GM19463 (cell line): ENCODE results near the gene CILP2.
A peak's percentile ranks its signal among the peaks of the same experiment; 100 is the strongest.

Experiments used
- ATAC-seq: cut with Tn5 transposase; IDR thresholded peaks from one replicate; pipeline ENCODE4 v1.9.1; 2021; ENCODE audit warnings: mild to moderate bottlenecking, moderate library complexity; ENCODE audit not compliant: unreplicated experiment

The CILP2 gene

GRCh38 chr19:19562665-19563347 lies 24.7 kb downstream of the CILP2 start:
- ATAC-seq = no peak

GRCh38 chr19:19563348-19563848 lies 25.3 kb downstream of the CILP2 start:
- no peak for ATAC-seq

GRCh38 chr19:19566306-19566705 lies 28.2 kb downstream of the CILP2 start:
- no peak for ATAC-seq

DNA sequence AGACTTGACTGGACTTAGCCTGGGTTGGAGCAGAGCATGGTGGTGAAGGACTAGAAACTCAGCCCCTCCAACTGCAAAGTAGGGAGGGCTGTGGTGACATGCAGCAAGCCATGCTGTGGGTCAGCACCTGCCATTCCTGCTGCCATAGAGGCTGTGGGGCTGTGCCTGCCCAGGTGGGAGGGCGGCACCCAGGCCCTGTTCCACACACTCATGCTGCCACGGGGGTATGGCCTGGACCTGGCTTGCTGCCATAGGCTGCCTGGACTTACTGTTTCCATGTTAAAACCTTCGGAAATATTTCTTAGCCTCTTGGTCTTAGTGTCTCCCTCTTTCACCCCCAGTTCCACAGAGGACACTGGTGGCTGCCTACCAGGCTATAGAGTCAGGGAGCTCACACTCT lies 29.3 kb downstream of the CILP2 start:
- ATAC-seq = no peak

DNA sequence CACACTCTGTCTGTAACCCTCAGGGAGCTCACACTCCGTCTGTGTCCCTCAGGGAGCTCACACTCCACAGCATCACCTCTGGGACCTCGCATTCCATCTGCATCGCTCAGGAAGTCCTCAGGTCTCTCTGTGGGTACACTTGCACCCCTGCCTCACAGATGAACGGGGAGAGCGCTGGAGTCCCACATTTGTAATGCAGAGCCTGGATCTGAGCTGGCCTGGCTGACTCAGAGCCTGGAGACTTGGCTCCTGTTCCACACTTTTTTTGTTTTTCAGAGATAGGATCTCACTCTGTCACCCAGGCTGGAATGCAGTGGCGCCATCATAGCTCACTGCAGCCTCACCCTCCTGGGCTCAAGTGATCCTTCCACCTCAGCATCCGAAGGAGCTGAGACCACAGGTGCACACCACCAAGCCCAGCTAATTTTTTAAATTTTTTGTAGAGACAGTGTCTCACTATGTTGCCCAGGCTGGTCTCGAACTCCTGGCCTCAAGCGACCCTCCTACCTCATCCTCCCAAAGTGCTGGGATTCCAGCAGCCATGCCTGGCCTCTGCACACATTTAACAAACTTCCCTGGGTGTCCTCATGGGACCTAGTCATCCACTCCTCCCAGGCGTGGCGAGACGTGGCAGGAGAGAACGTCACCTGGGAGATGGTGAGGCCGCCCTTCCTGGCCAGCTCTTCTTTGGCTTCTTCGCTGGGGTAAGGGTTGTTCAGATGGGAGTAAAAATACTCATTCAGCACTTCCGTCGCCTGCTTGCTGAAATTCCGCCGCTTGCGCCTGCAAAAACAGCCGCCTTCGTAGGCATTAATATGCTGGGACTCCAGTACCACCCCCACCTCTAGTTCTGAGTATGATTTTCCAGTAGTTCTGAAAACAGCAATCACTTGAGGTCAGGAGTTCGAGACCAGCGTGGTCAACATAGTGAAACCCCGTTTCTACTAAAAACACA lies 31.0 kb downstream of the CILP2 start:
- ATAC-seq = no peak

- no peak for ATAC-seq
These were observed 32.5 kb downstream of the CILP2 start for GRCh38 chr19:19570571-19570970.

DNA sequence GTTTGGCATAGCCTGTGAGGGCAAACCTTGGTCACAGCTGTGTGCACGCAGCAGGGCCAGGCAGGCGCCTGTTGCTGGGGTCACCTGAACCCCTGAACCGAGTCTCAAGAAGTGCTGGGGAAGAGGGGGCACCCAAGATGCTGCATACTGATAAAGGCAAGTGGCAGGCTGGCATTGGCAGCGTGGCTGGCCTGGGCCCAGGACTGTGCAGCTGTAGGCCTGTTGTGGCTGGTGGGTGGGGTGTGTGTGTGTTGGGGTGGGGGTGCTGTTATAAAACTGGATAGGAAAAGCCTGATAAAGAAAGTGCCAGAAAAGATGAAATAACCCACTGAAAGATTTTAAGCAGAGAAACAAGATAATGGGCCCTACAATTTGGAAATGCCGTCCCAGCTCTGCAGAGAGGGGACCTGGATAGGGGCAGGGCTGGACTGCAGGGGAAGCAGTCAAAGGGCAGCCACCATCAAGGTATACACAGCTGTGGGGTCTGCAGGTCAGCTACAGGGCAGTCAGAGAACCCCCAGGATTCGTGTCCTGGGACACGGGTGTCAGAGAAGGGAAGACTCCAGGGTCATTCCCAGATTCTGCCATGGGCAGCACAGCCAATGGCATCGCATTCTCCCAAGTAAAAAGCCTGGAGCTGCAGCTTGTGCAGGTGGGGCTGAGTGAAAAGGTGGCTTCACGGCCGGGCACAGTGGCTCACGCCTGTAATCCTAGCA lies 33.2 kb downstream of the CILP2 start:
- no peak for ATAC-seq

DNA sequence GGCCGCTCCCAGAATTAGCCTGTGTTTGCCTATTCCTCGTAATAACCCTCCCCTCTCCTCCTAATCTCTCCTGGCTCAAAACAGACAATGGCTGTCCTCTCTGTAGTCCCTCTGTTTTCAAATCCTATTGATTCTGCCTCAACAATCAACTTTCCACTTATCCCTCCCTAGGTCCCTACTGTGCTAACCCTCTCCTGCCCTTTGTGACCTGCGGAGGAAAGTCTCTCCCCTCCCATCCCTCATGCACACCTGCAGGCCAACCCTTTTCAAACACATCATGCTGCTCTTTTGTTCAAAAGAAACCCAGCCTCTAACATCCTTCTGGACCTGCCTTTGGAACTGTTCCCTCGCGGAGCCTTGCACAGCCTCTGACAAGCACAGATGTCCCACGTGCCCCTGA lies 37.3 kb downstream of the CILP2 start:
- no peak for ATAC-seq

DNA sequence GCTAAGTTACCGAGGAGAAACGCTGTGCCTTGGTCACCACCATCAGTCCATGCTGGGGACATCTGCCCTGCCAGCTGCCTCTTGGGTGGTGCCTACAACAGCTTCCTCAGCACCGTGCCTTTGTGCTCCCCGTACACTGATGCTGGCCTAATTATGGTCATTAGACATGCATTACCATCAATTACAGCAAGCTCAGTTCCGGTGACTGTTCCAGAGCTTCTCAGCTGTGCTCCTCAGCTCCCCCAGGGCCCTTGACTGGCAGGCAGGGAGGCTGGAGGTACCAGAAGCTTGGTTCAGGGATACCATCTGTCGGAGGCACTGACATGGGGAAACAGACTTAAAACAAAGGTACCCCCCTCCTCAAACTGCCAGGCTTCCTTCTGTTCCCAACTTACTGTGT lies 40.2 kb downstream of the CILP2 start:
- no peak for ATAC-seq

DNA sequence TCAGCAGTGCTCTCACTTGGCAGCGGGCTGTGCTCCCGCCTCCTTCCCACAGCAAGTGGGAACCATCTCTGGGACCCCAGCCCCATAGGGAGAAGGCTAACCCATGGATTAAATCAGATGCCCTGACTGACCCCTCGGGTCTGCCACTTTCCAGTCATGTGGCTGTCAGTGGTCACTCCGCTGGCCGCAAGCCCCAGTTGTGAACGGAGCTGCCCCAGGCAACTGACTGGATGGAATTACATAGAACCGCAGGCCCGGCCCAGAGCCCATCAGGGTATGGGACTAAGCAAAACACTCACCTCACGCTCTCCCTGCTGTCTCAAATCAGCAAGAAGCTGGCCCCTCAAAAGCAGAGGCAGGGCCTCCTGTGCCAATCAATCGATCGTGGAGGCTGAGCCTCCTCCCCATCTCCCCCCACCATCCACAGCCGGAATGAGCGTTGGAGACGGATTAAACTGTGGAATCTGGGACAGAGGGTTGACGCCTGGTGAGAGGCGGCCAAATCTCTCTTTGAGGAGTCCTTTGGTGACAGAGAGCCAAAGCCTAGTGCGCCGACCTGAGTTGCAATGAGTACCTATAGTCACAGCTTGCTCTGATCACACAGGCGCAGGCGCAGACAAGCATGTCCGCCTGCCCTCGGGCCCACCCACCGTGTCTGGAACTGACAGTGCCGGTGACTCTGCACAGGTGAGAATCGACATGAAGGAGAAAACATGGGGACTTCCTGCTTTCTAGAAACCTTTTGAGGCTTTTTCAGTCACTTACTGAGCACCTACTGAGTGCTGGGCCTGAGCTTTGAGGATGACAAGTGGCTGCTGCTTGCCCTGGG lies 41.7 kb downstream of the CILP2 start:
- ATAC-seq = no peak

- ATAC-seq = no peak
These were observed 42.4 kb downstream of the CILP2 start for GRCh38 chr19:19580418-19580817.

GRCh38 chr19:19581391-19581790 lies 43.3 kb downstream of the CILP2 start:
- ATAC-seq = no peak

- no peak for ATAC-seq
These were observed 44.4 kb downstream of the CILP2 start for GRCh38 chr19:19582471-19582870.

GRCh38 chr19:19584356-19584755 lies 46.3 kb downstream of the CILP2 start:
- no peak for ATAC-seq

- no peak for ATAC-seq
These were observed 49.7 kb downstream of the CILP2 start for GRCh38 chr19:19587771-19588170.

DNA sequence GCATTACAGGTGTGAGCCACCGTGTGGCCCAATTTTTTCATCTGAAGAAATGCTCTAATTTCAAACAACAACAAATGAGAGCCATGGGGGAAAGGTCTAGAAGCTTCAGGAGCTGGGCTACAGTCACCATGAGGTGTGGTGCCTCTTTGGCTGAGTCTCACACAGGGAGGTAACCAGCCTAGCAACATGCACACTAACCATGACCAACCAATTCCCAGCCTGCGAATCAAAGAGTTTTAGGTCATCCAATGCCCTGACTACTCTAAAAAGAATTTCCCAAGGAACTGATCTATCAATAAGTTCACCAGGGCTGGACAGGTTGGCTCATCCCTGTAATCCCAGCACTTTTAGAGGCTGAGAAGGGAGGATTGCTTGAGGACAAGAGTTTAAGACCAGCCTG lies 50.5 kb downstream of the CILP2 start:
- ATAC-seq = no peak

DNA sequence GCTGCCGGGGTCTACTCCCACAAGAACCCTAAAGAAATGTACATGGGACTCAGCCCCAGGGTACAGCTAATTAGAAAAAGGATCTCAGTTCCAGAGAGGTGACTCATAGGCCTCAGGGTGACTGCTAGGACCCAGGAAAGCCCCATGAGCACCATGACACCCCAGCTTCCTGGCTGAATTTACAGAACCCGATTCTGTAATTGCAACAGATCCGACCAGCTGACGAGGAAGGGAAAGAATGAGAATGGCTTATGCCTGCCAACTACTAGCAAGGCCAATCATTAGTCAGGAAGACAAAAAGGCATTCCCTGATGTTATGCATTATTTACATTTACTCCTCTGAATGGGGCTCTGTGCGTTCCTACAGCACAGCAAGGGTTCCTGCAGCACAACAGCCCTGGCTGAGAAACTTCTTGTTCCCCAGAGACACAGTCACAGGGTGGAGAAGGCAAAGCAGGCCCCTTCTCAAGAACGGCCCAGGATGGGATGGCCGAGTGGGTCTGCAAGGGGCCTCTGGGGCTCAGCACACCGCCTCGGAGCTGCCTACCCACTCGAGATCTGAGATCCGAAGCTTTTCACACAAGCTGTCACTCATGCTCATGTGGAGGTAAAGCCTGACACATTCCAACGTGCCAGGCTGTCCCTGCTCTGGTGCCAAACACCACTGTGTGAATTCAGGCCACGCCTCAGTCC lies 53.2 kb downstream of the CILP2 start:
- peak; percentile 78 for ATAC-seq

DNA sequence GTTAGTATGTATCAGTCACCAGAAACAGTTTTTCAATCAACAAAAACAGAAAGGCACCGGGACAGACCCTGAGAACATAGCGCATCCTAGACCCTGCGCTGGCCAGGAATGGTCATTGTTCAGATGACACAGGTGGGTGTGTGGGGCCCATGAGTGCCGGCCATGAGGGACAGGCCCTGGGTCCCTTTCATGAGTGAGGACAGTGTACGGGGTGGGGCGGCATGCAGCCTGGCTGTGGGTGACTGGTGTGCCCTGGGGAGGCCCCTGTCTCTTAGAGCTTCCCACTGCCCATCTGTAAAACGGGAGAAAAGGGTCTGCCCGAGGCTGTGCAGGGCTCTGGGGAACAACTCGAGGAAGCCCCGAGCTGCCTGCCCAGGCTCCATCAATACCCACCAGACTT lies 54.6 kb downstream of the CILP2 start:
- no peak for ATAC-seq

GRCh38 chr19:19594381-19594780 lies 56.3 kb downstream of the CILP2 start:
- ATAC-seq = no peak

DNA sequence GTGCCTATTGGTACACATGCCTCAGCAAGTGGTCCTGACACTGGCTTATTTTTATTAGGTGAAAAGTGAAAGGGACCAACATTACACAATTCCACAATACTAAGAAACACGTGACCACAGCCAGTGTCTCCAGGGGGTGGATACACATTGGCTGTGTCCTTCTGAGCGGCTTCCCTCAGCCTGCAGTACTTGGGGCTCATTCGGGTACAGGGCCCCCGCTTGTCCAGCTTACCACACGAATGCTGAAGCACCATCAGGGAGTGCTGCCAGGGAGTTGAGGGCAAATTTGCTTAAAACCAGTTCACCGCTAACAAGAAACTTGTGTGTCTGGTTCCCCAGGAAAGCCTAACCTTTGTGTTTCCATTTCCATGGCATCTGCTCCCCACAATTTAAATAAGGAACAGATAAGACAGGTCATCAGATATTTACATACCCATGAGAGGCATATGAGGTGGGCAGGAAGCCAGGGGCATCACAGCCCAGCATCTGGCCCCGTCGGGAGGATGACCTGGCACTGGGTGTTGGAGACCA lies 57.2 kb downstream of the CILP2 start:
- no peak for ATAC-seq
